ENCODE measurements around the gene ANLN. TPM values are rescaled to one million over a fixed set of nuclear protein-coding genes. Genes with fewer than 3 reads are reported as not detected.

Gene ANLN
- total and polyA plus RNA-seq, 4 donors, result 0.17 to 27.0 (median 1.3) TPM

- TF ChIP-seq REST (IDR thresholded peaks at IDR 0.05) (no peak), CTCF (IDR thresholded peaks at IDR 0.05; ENCODE audit: low read depth, low read length, missing input control) (peak; percentile 38), ATF3 (IDR thresholded peaks at IDR 0.05) (no peak), HNF4G (IDR thresholded peaks at IDR 0.05) (no peak), SP1 (IDR thresholded peaks at IDR 0.05) (no peak), HNF4A (conservative IDR thresholded peaks at IDR 0.05) (peak in 1 of 2 donors; percentile 29), FOXA2 (IDR thresholded peaks at IDR 0.05) (no peak)
Measured at GRCh38 chr7:36440880-36441279, 51.2 kb downstream of the ANLN start (continued).

- Histone ChIP-seq H3K4me3 (ENCODE audit: low read depth in 1 of 3, low read length in 3 of 3) (no peak overlapping the region), H3K9ac (ENCODE audit: low read depth in 1 of 2, low read length in 2 of 2) (no peak overlapping the region), H3K27me3 (ENCODE audit: control insufficient read depth in 4 of 4, insufficient read depth in 4 of 4, low read length in 3 of 4) (no peaks in the 10 kb centered on the region), H3K4me1 (ENCODE audit: control insufficient read depth in 4 of 4, insufficient read depth in 4 of 4, low read length in 3 of 4) (peaks cover 0 to 8% (median 4%) of the 10 kb centered on the region in 4 donors), H3K36me3 (ENCODE audit: control insufficient read depth in 4 of 4, insufficient read depth in 3 of 4, low read depth in 1 of 4, low read length in 3 of 4) (no peaks in the 10 kb centered on the region), H3K27ac (ENCODE audit: low read depth in 1 of 2, low read length in 2 of 2) (no peak overlapping the region), H3K9me3 (ENCODE audit: control insufficient read depth in 4 of 4, low read length in 3 of 4) (no peaks in the 10 kb centered on the region)
- no peak for TF ChIP-seq HNF4A (conservative IDR thresholded peaks at IDR 0.05)
- peak in 1 of 2 donors; percentile 47 for TF ChIP-seq RAD21 (IDR thresholded peaks at IDR 0.05)
- no peak for DNase-seq (ENCODE audit: low spot score)
- 66% methylated on average over 7 of the region's 7 CpGs for WGBS
Measured at GRCh38 chr7:36441344-36442022, 51.8 kb downstream of the ANLN start.

GRCh38 chr7:36448781-36449379 is 59.2 kb downstream of the ANLN start:
- Histone ChIP-seq H3K36me3 (ENCODE audit: control insufficient read depth in 4 of 4, insufficient read depth in 3 of 4, low read depth in 1 of 4, low read length in 3 of 4) (no peaks in the 10 kb centered on the region), H3K4me3 (ENCODE audit: low read depth in 1 of 3, low read length in 3 of 3) (no peak overlapping the region), H3K4me1 (ENCODE audit: control insufficient read depth in 4 of 4, insufficient read depth in 4 of 4, low read length in 3 of 4) (no peaks in the 10 kb centered on the region), H3K9me3 (ENCODE audit: control insufficient read depth in 4 of 4, low read length in 3 of 4) (no peaks in the 10 kb centered on the region), H3K27me3 (ENCODE audit: control insufficient read depth in 4 of 4, insufficient read depth in 4 of 4, low read length in 3 of 4) (no peaks in the 10 kb centered on the region), H3K9ac (ENCODE audit: low read depth in 1 of 2, low read length in 2 of 2) (no peak overlapping the region), H3K27ac (ENCODE audit: low read depth in 1 of 2, low read length in 2 of 2) (no peak overlapping the region)
- no peak for DNase-seq (ENCODE audit: low spot score)
- TF ChIP-seq MAX (IDR thresholded peaks at IDR 0.05) (no peak), REST (IDR thresholded peaks at IDR 0.05) (no peak), JUND (IDR thresholded peaks at IDR 0.05) (no peak), HNF4G (IDR thresholded peaks at IDR 0.05) (no peak), EGR1 (IDR thresholded peaks at IDR 0.05; ENCODE audit: low read depth in 2 of 2) (no peak), ZBTB33 (IDR thresholded peaks at IDR 0.05) (no peak), RXRA (IDR thresholded peaks at IDR 0.05) (no peak)
- WGBS, result 93% methylated on average over 4 of the region's 4 CpGs

All from liver (tissue), 9 donors.